H1 (cell line): ENCODE data around the gene PXT1. TPM values are rescaled to one million over a fixed set of nuclear protein-coding genes. Genes with fewer than 3 reads are reported as not detected.

Source experiments
- CTCF ChIA-PET: fragments of 300-600 bp; sonication (Branson Sonifier 250); formaldehyde crosslinking; loops from one replicate; lab custom pipeline; 2021; ENCODE audit not compliant: partially characterized antibody; lab: Charles Lee
- POLR2A ChIA-PET: fragments of 300-600 bp; sonication (Branson Sonifier 250); formaldehyde crosslinking; loops from one replicate; lab custom pipeline; 2021; ENCODE audit warnings: inconsistent platforms; ENCODE audit not compliant: partially characterized antibody; lab: Charles Lee
- DNase-seq, 2 experiments: peaks; one replicate each; pipeline versions ENCODE4 v3.0.0 to v3.0.0-alpha.2; 2010 to 2022; ENCODE audit warnings: low spot score in 2 of 2, low read depth in 1 of 2, mixed read lengths in 1 of 2
- FAIRE-seq: peaks from 2 replicates; lab custom pipeline; 2011; peaks lifted over from hg19 to GRCh38; lab: Jason Lieb, UNC
- H2AFZ ChIP-seq: 2 replicates; pipeline ENCODE4 v1.8.1; 2012; ENCODE audit warnings: low read length, inconsistent platforms
- H2AK5ac ChIP-seq: 2 replicates; pipeline ENCODE4 v1.6.1; 2013; ENCODE audit warnings: low read depth, low read length
- H2BK120ac ChIP-seq: replicated peaks from 2 replicates; pipeline ENCODE3; 2013; ENCODE audit warnings: low read depth, low read length, inconsistent platforms
- H2BK12ac ChIP-seq: 2 replicates; pipeline ENCODE4 v1.6.1; 2013; ENCODE audit warnings: low read depth, low read length
- H2BK15ac ChIP-seq: 2 replicates; pipeline ENCODE4 v1.6.1; 2013; ENCODE audit warnings: low read length
- H2BK20ac ChIP-seq: 2 replicates; pipeline ENCODE4 v1.6.1; 2013; ENCODE audit warnings: low read length
- H2BK5ac ChIP-seq: 2 replicates; pipeline ENCODE4 v1.6.1; 2013; ENCODE audit warnings: low read depth, low read length
- H3K14ac ChIP-seq: 2 replicates; pipeline ENCODE4 v1.6.1; 2013; ENCODE audit warnings: inconsistent platforms; ENCODE audit not compliant: insufficient read length
- H3K18ac ChIP-seq: 2 replicates; pipeline ENCODE4 v1.6.1; 2013; ENCODE audit warnings: low read length; ENCODE audit errors: extremely low read depth
- H3K23ac ChIP-seq: 2 replicates; pipeline ENCODE4 v1.6.1; 2013; ENCODE audit warnings: inconsistent platforms; ENCODE audit not compliant: insufficient read length
- H3K23me2 ChIP-seq: 2 replicates; pipeline ENCODE4 v1.6.1; 2013; ENCODE audit warnings: low read depth, low read length
- H3K27ac ChIP-seq: 2 replicates; pipeline ENCODE4 v1.6.1; 2011; ENCODE audit warnings: low read depth, low read length, inconsistent platforms
- H3K27me3 ChIP-seq, 4 experiments: replicated peaks in 1 of 4; 1 replicate in 1 of 4; 2 replicates in 3 of 4; pipeline versions ENCODE4 v1.6.1 to v1.8.1; 2011 to 2013; ENCODE audit warnings: low read length in 3 of 4, mild to moderate bottlenecking in 3 of 4, inconsistent platforms in 2 of 4, mixed read lengths in 2 of 4, moderate library complexity in 1 of 4; ENCODE audit not compliant: control insufficient read depth in 3 of 4, insufficient read depth in 3 of 4; ENCODE audit errors: extremely low read depth in 1 of 4
- H3K36me3 ChIP-seq, 4 experiments: 2 replicates each; pipeline versions ENCODE4 v1.6.1 to v1.8.1; 2011 to 2013; ENCODE audit warnings: mild to moderate bottlenecking in 4 of 4, low read length in 3 of 4, moderate library complexity in 2 of 4, control low read depth in 1 of 4, inconsistent platforms in 1 of 4; ENCODE audit not compliant: insufficient read depth in 4 of 4, control insufficient read depth in 2 of 4
- H3K4ac ChIP-seq: replicated peaks from 2 replicates; pipeline ENCODE3; 2013; ENCODE audit warnings: low read length, low read depth, mixed read lengths, inconsistent platforms; ENCODE audit not compliant: insufficient read length
- H3K4me1 ChIP-seq, 4 experiments: replicated peaks in 1 of 4; 1 replicate in 1 of 4; 2 replicates in 3 of 4; pipeline versions ENCODE4 v1.6.1 to v1.8.1; 2011 to 2013; ENCODE audit warnings: low read length in 3 of 4, inconsistent platforms in 2 of 4, mixed read lengths in 1 of 4; ENCODE audit not compliant: insufficient read depth in 4 of 4, control insufficient read depth in 3 of 4
- H3K4me2 ChIP-seq, 2 experiments: 2 replicates each; pipeline versions ENCODE4 v1.6.1 to v1.8.1; 2011 to 2013; ENCODE audit warnings: low read depth in 2 of 2, low read length in 2 of 2, control low read depth in 1 of 2, inconsistent platforms in 1 of 2, mild to moderate bottlenecking in 1 of 2; ENCODE audit not compliant: insufficient read depth in 1 of 2
- H3K4me3 ChIP-seq, 4 experiments: fragments of 200-600, 300-600 bp in 1 of 4; sonication (generic), shearing (Covaris generic), sonication (Bioruptor Twin) in 1 of 4; 2 replicates each; pipeline versions ENCODE4 v1.5.1 to v1.8.1; 2011 to 2016; ENCODE audit warnings: low read length in 4 of 4, low read depth in 3 of 4, control low read depth in 2 of 4, inconsistent platforms in 2 of 4, mild to moderate bottlenecking in 2 of 4, mixed read lengths in 1 of 4, moderate library complexity in 1 of 4; ENCODE audit not compliant: insufficient read depth in 2 of 4; ENCODE audit errors: extremely low read depth in 1 of 4
- H3K56ac ChIP-seq: replicated peaks from 2 replicates; pipeline ENCODE3; 2013; ENCODE audit warnings: low read depth, mild to moderate bottlenecking, mixed read lengths, low read length, inconsistent platforms; ENCODE audit not compliant: insufficient read length
- H3K79me1 ChIP-seq: 2 replicates; pipeline ENCODE4 v1.6.1; 2013; ENCODE audit warnings: low read depth, low read length, control low read depth
- H3K79me2 ChIP-seq, 2 experiments: 2 replicates each; pipeline versions ENCODE4 v1.6.1 to v1.8.1; 2012 to 2013; ENCODE audit warnings: low read length in 2 of 2, mild to moderate bottlenecking in 2 of 2, inconsistent platforms in 1 of 2; ENCODE audit not compliant: insufficient read depth in 2 of 2, control insufficient read depth in 1 of 2
- H3K9ac ChIP-seq, 4 experiments: replicated peaks in 1 of 4; 1 replicate in 1 of 4; 2 replicates in 3 of 4; pipeline versions ENCODE4 v1.6.1 to v1.8.1; 2011 to 2013; ENCODE audit warnings: low read depth in 3 of 4, low read length in 3 of 4, control low read depth in 2 of 4, mild to moderate bottlenecking in 2 of 4, moderate library complexity in 2 of 4, inconsistent platforms in 1 of 4; ENCODE audit errors: extremely low read depth in 1 of 4
- H3K9me3 ChIP-seq, 2 experiments: 2 replicates each; pipeline versions ENCODE4 v1.6.1 to v1.8.1; 2012 to 2013; ENCODE audit warnings: mild to moderate bottlenecking in 2 of 2, moderate library complexity in 2 of 2, control low read depth in 1 of 2, inconsistent platforms in 1 of 2, low read depth in 1 of 2, low read length in 1 of 2, mixed read lengths in 1 of 2; ENCODE audit not compliant: insufficient read depth in 2 of 2
- H4K20me1 ChIP-seq, 2 experiments: replicated peaks in 1 of 2; 2 replicates each; pipeline versions ENCODE3 to v1.8.1; 2011 to 2013; ENCODE audit warnings: inconsistent platforms in 2 of 2, low read length in 2 of 2, mild to moderate bottlenecking in 1 of 2; ENCODE audit not compliant: insufficient read depth in 2 of 2, control insufficient read depth in 1 of 2
- H4K5ac ChIP-seq: 2 replicates; pipeline ENCODE4 v1.6.1; 2013; ENCODE audit warnings: low read length, low read depth, mixed read lengths, inconsistent platforms; ENCODE audit not compliant: insufficient read length
- H4K8ac ChIP-seq: 2 replicates; pipeline ENCODE4 v1.8.0; 2013; ENCODE audit warnings: mild to moderate bottlenecking, moderate library complexity, low read length, inconsistent platforms; ENCODE audit not compliant: insufficient read depth; ENCODE audit errors: extremely low read depth
- H4K91ac ChIP-seq: replicated peaks from 2 replicates; pipeline ENCODE3; 2013; ENCODE audit warnings: low read length, mixed read lengths, inconsistent platforms; ENCODE audit not compliant: insufficient read length
- CTCF ChIP-seq, 3 experiments: IDR thresholded peaks; 1 replicate in 2 of 3; 2 replicates in 1 of 3; pipeline versions ENCODE4 v1.5.1 to v1.6.1; 2011; ENCODE audit warnings: low read length in 3 of 3, mild to moderate bottlenecking in 3 of 3, inconsistent platforms in 2 of 3, low read depth in 1 of 3, moderate library complexity in 1 of 3; ENCODE audit not compliant: insufficient read depth in 1 of 3; ENCODE audit errors: control extremely low read depth in 1 of 3
- HDAC2 ChIP-seq, 2 experiments: fragments of 300-600 bp in 1 of 2; sonication (generic) in 1 of 2; IDR thresholded peaks; 2 replicates each; pipeline ENCODE4 v1.6.1; 2011 to 2012; ENCODE audit warnings: low read depth in 2 of 2, low read length in 2 of 2, mild to moderate bottlenecking in 2 of 2, moderate library complexity in 2 of 2, borderline replicate concordance in 1 of 2, inconsistent platforms in 1 of 2
- MAX ChIP-seq: IDR thresholded peaks from 2 replicates; pipeline ENCODE4 v1.6.1; 2012; ENCODE audit warnings: inconsistent platforms
- RAD21 ChIP-seq, 2 experiments: IDR thresholded peaks in 1 of 2; conservative IDR thresholded peaks in 1 of 2; 2 replicates each; pipeline ENCODE4 v1.6.1; 2011; ENCODE audit warnings: low read depth in 2 of 2, low read length in 2 of 2, improper control_type of control experiment in 1 of 2, inconsistent platforms in 1 of 2, mild to moderate bottlenecking in 1 of 2, moderate library complexity in 1 of 2
- RBBP5 ChIP-seq: IDR thresholded peaks from 2 replicates; pipeline ENCODE4 v1.7.1; 2012; ENCODE audit warnings: low read depth, mild to moderate bottlenecking, inconsistent platforms, low read length, moderate library complexity, borderline replicate concordance
- YY1 ChIP-seq: IDR thresholded peaks from 2 replicates; pipeline ENCODE4 v1.6.1; 2011; ENCODE audit warnings: low read depth, mild to moderate bottlenecking, low read length
- WGBS, 2 experiments: shearing (Covaris generic) in 1 of 2; methylation state at CpG; one replicate each; pipeline versions ENCODE4 v1.1.6 to v1.1.7; 2013 to 2015; ENCODE audit warnings: low lambda C conversion rate in 2 of 2, mixed read lengths in 2 of 2, inconsistent platforms in 1 of 2, low coverage in 1 of 2, missing lambda C conversion rate in 1 of 2; ENCODE audit not compliant: insufficient replicate concordance in 2 of 2, insufficient coverage in 1 of 2, insufficient read length in 1 of 2; ENCODE audit errors: extremely low coverage in 1 of 2, missing lambda C conversion rate in 1 of 2; 5-methylcytosine and 5-hydroxymethylcytosine counted together
- polyA plus RNA-seq, 7 experiments: library from polyadenylated mRNA; depleted of rRNA in 3 of 7; stranded (reverse) in 5 of 7; unstranded in 2 of 7; fragments of >200 nt in 5 of 7; fragments of 200-250 nt in 2 of 7; gene quantifications; 1 replicate in 5 of 7; 2 replicates in 1 of 7; 4 replicates in 1 of 7; pipeline versions ENCODE4 v1.2.1 to v1.2.3, GENCODE V29; 2011 to 2013; ENCODE audit warnings: missing spikeins in 2 of 7, mixed read lengths in 2 of 7
- total RNA-seq: library from RNA; stranded (reverse); fragmentation: NEBNext Ultra II Directional; extraction: Animal tissue kit (Norgen Biotek cat#: 25700); gene quantifications from 2 replicates; pipeline ENCODE4 v1.2.1, GENCODE V29; 2021

The PXT1 gene
- total and polyA plus RNA-seq, 2 of the 8 experiments (the other 6 are each of a cell fraction or from before 2014, with no cell fraction given), result 0.06 TPM; not detected in 1

- no peak for FAIRE-seq
- Histone ChIP-seq H3K27ac (no peak overlapping the region), H3K4me3 (peak overlapping the region; percentile 80 to 96 (median 94)), H3K23me2 (peaks cover 5% of the 10 kb centered on the region), H3K79me2 (peaks cover 0 to 48% of the 10 kb centered on the region in 2 experiments; a peak in 2 of 4 replicates), H3K79me1 (peaks cover 2% of the 10 kb centered on the region; the same call in 1 of the 2 replicates), H3K23ac (no peak overlapping the region), H2BK15ac (no peak overlapping the region), H3K4ac (no peak overlapping the region), H3K27me3 (no peaks in the 10 kb centered on the region), H2BK5ac (peak overlapping the region; percentile 83; the same call in 1 of the 2 replicates), H2BK20ac (no peak overlapping the region), H3K4me2 (peak overlapping the region; percentile 70 to 92), H3K9ac (peak overlapping the region; percentile 61 to 86 (median 82)), H3K56ac (peak overlapping the region; percentile 69), H2BK120ac (no peak overlapping the region), H3K9me3 (no peaks in the 10 kb centered on the region), H2AFZ (peak overlapping the region; percentile 89; the same call in 1 of the 2 replicates), H2BK12ac (0 out of 2 replicates have a peak overlapping the region, but pooled peaks have one; percentile 80), H4K20me1 (no peaks in the 10 kb centered on the region), H3K14ac (no peak overlapping the region), H4K8ac (no peak overlapping the region; the same call in 1 of the 2 replicates), H2AK5ac (no peak overlapping the region), H3K18ac (no peak overlapping the region), H3K36me3 (peaks cover 0 to 3% (median 0%) of the 10 kb centered on the region in 4 experiments; a peak in 1 of 8 replicates), H4K91ac (no peak overlapping the region), H3K4me1 (peaks cover 0 to 6% (median 4%) of the 10 kb centered on the region in 4 experiments; a peak in 4 of 7 replicates), H4K5ac (no peak overlapping the region)
- CTCF ChIA-PET, result interaction anchor here (0.5 to 2.0 kb wide), 11 partner anchors 8 to 149 kb away, joined by 3 to 6 read pairs (median 3); no protein-coding TSS in a partner anchor
- no peak for DNase-seq
- POLR2A ChIA-PET, result interaction anchor here (0.8 to 2.0 kb wide), 5 partner anchors 12 to 155 kb away, joined by 3 to 6 read pairs (median 3); no protein-coding TSS in a partner anchor
- TF ChIP-seq RAD21 (IDR thresholded peaks at IDR 0.05 in 1 of 2, conservative IDR thresholded peaks at IDR 0.05 in 1 of 2; ENCODE audit: low read depth in 2 of 2, low read length in 2 of 2) (peak; percentile 35 to 41), CTCF (IDR thresholded peaks at IDR 0.05; ENCODE audit: control extremely low read depth in 1 of 3, insufficient read depth in 1 of 3, low read depth in 1 of 3, low read length in 3 of 3) (peak; percentile 32 to 43 (median 42)), MAX (no peak), YY1 (no peak), HDAC2 (IDR thresholded peaks at IDR 0.05; ENCODE audit: borderline replicate concordance in 1 of 2, low read depth in 2 of 2, low read length in 2 of 2) (no peak), RBBP5 (0 out of 2 replicates have a peak, but pooled peaks have one; percentile 1)
- WGBS, 2 experiments, result 12% methylated on average over 18 of the region's 18 CpGs; no CpG with 5 or more reads in 1 of the 2 experiments
Measured at GRCh38 chr6:36443471-36444428, 1.1 kb upstream of the PXT1 start.
